H9 (cell line): Measurements from ENCODE around the gene FGFR3. TPM values are rescaled to one million over a fixed set of nuclear protein-coding genes. Genes with fewer than 3 reads are reported as not detected.

Source experiments
- DNase-seq: peaks from one replicate; pipeline ENCODE4 v3.0.0-alpha.2; 2017
- H2AFZ ChIP-seq: one replicate; pipeline ENCODE4 v1.6.1; 2013; ENCODE audit warnings: mild to moderate bottlenecking, low read length, control low read depth, moderate library complexity
- H2AK5ac ChIP-seq: 2 replicates; pipeline ENCODE4 v1.6.1; 2013; ENCODE audit warnings: low read length, control low read depth, mixed read lengths; ENCODE audit not compliant: insufficient read length
- H2BK120ac ChIP-seq: one replicate; pipeline ENCODE4 v1.6.1; 2013; ENCODE audit warnings: low read depth, mild to moderate bottlenecking, low read length, control low read depth, inconsistent platforms; ENCODE audit not compliant: poor library complexity, severe bottlenecking
- H2BK12ac ChIP-seq: 2 replicates; pipeline ENCODE4 v1.6.1; 2013; ENCODE audit warnings: low read length, control low read depth, mixed read lengths, low read depth; ENCODE audit not compliant: insufficient read length
- H2BK15ac ChIP-seq: 2 replicates; pipeline ENCODE4 v1.6.1; 2013; ENCODE audit warnings: low read depth, low read length, control low read depth
- H2BK20ac ChIP-seq: one replicate; pipeline ENCODE4 v1.6.1; 2013; ENCODE audit warnings: low read depth, mild to moderate bottlenecking, low read length, control low read depth, inconsistent platforms; ENCODE audit not compliant: poor library complexity, severe bottlenecking
- H2BK5ac ChIP-seq: 2 replicates; pipeline ENCODE4 v1.6.1; 2013; ENCODE audit warnings: low read length, control low read depth, mixed read lengths; ENCODE audit not compliant: insufficient read length
- H3K14ac ChIP-seq: 2 replicates; pipeline ENCODE4 v1.6.1; 2013; ENCODE audit warnings: low read length, control low read depth; ENCODE audit not compliant: insufficient read depth
- H3K18ac ChIP-seq: 2 replicates; pipeline ENCODE4 v1.6.1; 2013; ENCODE audit warnings: low read depth, mild to moderate bottlenecking, mixed read lengths, low read length, control low read depth; ENCODE audit not compliant: insufficient read length
- H3K23ac ChIP-seq: 2 replicates; pipeline ENCODE4 v1.6.1; 2013; ENCODE audit warnings: low read length, control low read depth, mixed read lengths, low read depth; ENCODE audit not compliant: insufficient read length
- H3K23me2 ChIP-seq: 2 replicates; pipeline ENCODE4 v1.6.1; 2013; ENCODE audit warnings: low read depth, mild to moderate bottlenecking, mixed read lengths, low read length, control low read depth; ENCODE audit not compliant: insufficient read length, poor library complexity, severe bottlenecking
- H3K27ac ChIP-seq: 2 replicates; pipeline ENCODE4 v1.5.1; 2013; ENCODE audit warnings: low read length, control low read depth, mixed read lengths, low read depth; ENCODE audit not compliant: insufficient read length
- H3K27me3 ChIP-seq: 2 replicates; pipeline ENCODE4 v1.6.1; 2013; ENCODE audit warnings: low read length, control low read depth, inconsistent platforms; ENCODE audit not compliant: insufficient read depth
- H3K4ac ChIP-seq: 2 replicates; pipeline ENCODE4 v1.6.1; 2013; ENCODE audit warnings: low read depth, mild to moderate bottlenecking, control low read depth, inconsistent platforms, low read length, moderate library complexity
- H3K4me1 ChIP-seq: 2 replicates; pipeline ENCODE4 v1.6.1; 2013; ENCODE audit warnings: low read length, control low read depth, inconsistent platforms; ENCODE audit not compliant: insufficient read depth
- H3K4me2 ChIP-seq: 2 replicates; pipeline ENCODE4 v1.6.1; 2013; ENCODE audit warnings: low read length, control low read depth, mixed read lengths; ENCODE audit not compliant: insufficient read length, insufficient read depth
- H3K56ac ChIP-seq: 2 replicates; pipeline ENCODE4 v1.6.1; 2013; ENCODE audit warnings: low read depth, mild to moderate bottlenecking, mixed read lengths, low read length, control low read depth; ENCODE audit not compliant: insufficient read length
- H3K79me1 ChIP-seq: 2 replicates; pipeline ENCODE4 v1.6.1; 2013; ENCODE audit warnings: low read depth, mild to moderate bottlenecking, moderate library complexity, low read length, control low read depth, inconsistent platforms; ENCODE audit not compliant: insufficient read depth, poor library complexity, severe bottlenecking
- H3K79me2 ChIP-seq: 2 replicates; pipeline ENCODE4 v1.6.1; 2013; ENCODE audit warnings: low read length, control low read depth, inconsistent platforms; ENCODE audit not compliant: insufficient read depth
- H3K9ac ChIP-seq: 2 replicates; pipeline ENCODE4 v1.6.1; 2013; ENCODE audit warnings: low read length, control low read depth, mixed read lengths; ENCODE audit not compliant: insufficient read length; ENCODE audit errors: extremely low read depth
- H3K9me3 ChIP-seq: one replicate; pipeline ENCODE4 v1.6.1; 2013; ENCODE audit warnings: low read depth, low read length, inconsistent platforms; ENCODE audit not compliant: control insufficient read depth
- H3T11ph ChIP-seq: one replicate; pipeline ENCODE4 v1.6.1; 2013; ENCODE audit warnings: mild to moderate bottlenecking, low read length, control low read depth, inconsistent platforms
- H4K20me1 ChIP-seq: one replicate; pipeline ENCODE4 v1.6.1; 2013; ENCODE audit not compliant: control insufficient read depth, insufficient read length, insufficient read depth
- H4K5ac ChIP-seq: 2 replicates; pipeline ENCODE4 v1.6.1; 2013; ENCODE audit warnings: low read depth, mild to moderate bottlenecking, mixed read lengths, low read length, control low read depth; ENCODE audit not compliant: insufficient read length
- H4K8ac ChIP-seq: replicated peaks from 2 replicates; pipeline ENCODE4 v1.6.1; 2013; ENCODE audit warnings: low read length, control low read depth, mixed read lengths, low read depth; ENCODE audit not compliant: insufficient read length
- H4K91ac ChIP-seq: 2 replicates; pipeline ENCODE4 v1.6.1; 2013; ENCODE audit warnings: low read depth, mild to moderate bottlenecking, moderate library complexity, mixed read lengths, low read length, control low read depth; ENCODE audit not compliant: insufficient read length
- H3K27ac Mint-ChIP-seq, 3 experiments: 2 replicates in 2 of 3; 3 replicates in 1 of 3; pipeline ENCODE4 v1.8.0; 2020 to 2021; ENCODE audit warnings: mixed read lengths in 3 of 3, mild to moderate bottlenecking in 1 of 3, moderate library complexity in 1 of 3
- H3K27me3 Mint-ChIP-seq: 2 replicates; pipeline ENCODE4 v1.8.0; 2021; ENCODE audit warnings: low read depth, mild to moderate bottlenecking, moderate library complexity, mixed read lengths
- H3K36me3 Mint-ChIP-seq, 3 experiments: 2 replicates in 2 of 3; 3 replicates in 1 of 3; pipeline ENCODE4 v1.8.0; 2020 to 2021; ENCODE audit warnings: low read depth in 3 of 3, mixed read lengths in 3 of 3; ENCODE audit not compliant: insufficient read depth in 1 of 3
- H3K4me1 Mint-ChIP-seq, 2 experiments: 2 replicates each; pipeline ENCODE4 v1.8.0; 2020; ENCODE audit warnings: mixed read lengths in 2 of 2
- H3K4me3 Mint-ChIP-seq, 2 experiments: 2 replicates in 1 of 2; 3 replicates in 1 of 2; pipeline ENCODE4 v1.8.0; 2020 to 2021; ENCODE audit warnings: mild to moderate bottlenecking in 2 of 2, mixed read lengths in 2 of 2, moderate library complexity in 1 of 2
- H3K9me3 Mint-ChIP-seq, 2 experiments: 2 replicates in 1 of 2; 3 replicates in 1 of 2; pipeline ENCODE4 v1.8.0; 2020; ENCODE audit warnings: mild to moderate bottlenecking in 2 of 2, mixed read lengths in 2 of 2, moderate library complexity in 1 of 2
- WGBS: extraction: QIAGEN DNeasy Blood & Tissue Kit; methylation state at CpG from one replicate; pipeline ENCODE4 v1.1.7; 2013; ENCODE audit warnings: missing lambda C conversion rate, low lambda C conversion rate, mixed read lengths; ENCODE audit not compliant: insufficient read length; ENCODE audit errors: extremely low coverage; 5-methylcytosine and 5-hydroxymethylcytosine counted together
- total RNA-seq: library from RNA; stranded (reverse); gene quantifications from 2 replicates; pipeline ENCODE4 v1.2.1, GENCODE V29; 2021
- TF ChIP-seq, protein P1 (sequence below): fragments of 200-600 bp; sonication (generic); conservative IDR thresholded peaks from 3 replicates; pipeline ENCODE4 v1.8.0; 2021; ENCODE audit warnings: antibody characterized with exemption, mild to moderate bottlenecking

Gene FGFR3
- total RNA-seq, 1 experiment from 2014 or later: 75.7 TPM

DNA sequence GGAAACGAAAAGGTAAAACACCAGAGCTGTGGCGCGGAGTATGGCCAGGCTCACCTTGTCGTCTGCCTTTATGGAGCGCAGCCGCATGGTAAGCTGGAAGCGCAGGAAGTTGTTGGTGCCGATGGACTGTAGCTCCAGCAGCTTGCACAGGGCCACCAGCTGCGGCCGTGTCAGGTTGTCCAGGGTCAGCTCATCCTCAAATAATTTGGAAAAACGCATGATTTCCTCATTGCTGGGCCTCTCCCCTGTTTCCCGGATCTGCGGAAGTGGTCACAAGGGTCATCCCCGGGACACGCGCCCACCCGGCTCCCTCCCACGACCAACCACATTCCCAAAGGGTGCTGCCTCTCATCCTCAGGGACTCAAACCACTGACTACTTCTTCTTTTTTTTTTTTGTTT is 39.6 kb downstream of the FGFR3 start:
- peaks cover 37 to 60% (median 51%) of the 10 kb centered on the region in 3 experiments for H3K36me3 Mint-ChIP-seq

More for the DNA sequence above, 39.6 kb downstream of the FGFR3 start:
- Histone ChIP-seq H2AFZ (no peak overlapping the region), H2BK5ac (no peak overlapping the region), H3K4me1 (no peaks in the 10 kb centered on the region), H2BK120ac (no peak overlapping the region), H3K27me3 (no peaks in the 10 kb centered on the region), H3K9ac (no peak overlapping the region), H3K23me2 (no peaks in the 10 kb centered on the region), H3K4ac (no peak overlapping the region), H3K79me2 (no peaks in the 10 kb centered on the region), H3K4me2 (no peak overlapping the region), H3K79me1 (no peaks in the 10 kb centered on the region), H3K23ac (no peak overlapping the region), H3K56ac (no peak overlapping the region), H2BK20ac (no peak overlapping the region), H4K20me1 (no peaks in the 10 kb centered on the region), H3T11ph (no peak overlapping the region), H3K14ac (no peak overlapping the region), H3K18ac (no peak overlapping the region), H2BK12ac (no peak overlapping the region), H4K8ac (no peak overlapping the region), H3K27ac (no peak overlapping the region), H3K9me3 (no peaks in the 10 kb centered on the region), H2BK15ac (no peak overlapping the region), H2AK5ac (no peak overlapping the region), H4K91ac (no peak overlapping the region), H4K5ac (no peak overlapping the region)
- H3K27ac Mint-ChIP-seq: no peak overlapping the region
- peaks cover 6% of the 10 kb centered on the region for H3K27me3 Mint-ChIP-seq
- WGBS: no CpG with 5 or more reads among the region's 18 CpGs
- DNase-seq: no peak
- H3K4me3 Mint-ChIP-seq: no peak overlapping the region
- H3K4me1 Mint-ChIP-seq: peaks cover 9 to 10% of the 10 kb centered on the region in 2 experiments
- peaks cover 9 to 11% of the 10 kb centered on the region in 2 experiments for H3K9me3 Mint-ChIP-seq
- TF ChIP-seq, protein P1, sequence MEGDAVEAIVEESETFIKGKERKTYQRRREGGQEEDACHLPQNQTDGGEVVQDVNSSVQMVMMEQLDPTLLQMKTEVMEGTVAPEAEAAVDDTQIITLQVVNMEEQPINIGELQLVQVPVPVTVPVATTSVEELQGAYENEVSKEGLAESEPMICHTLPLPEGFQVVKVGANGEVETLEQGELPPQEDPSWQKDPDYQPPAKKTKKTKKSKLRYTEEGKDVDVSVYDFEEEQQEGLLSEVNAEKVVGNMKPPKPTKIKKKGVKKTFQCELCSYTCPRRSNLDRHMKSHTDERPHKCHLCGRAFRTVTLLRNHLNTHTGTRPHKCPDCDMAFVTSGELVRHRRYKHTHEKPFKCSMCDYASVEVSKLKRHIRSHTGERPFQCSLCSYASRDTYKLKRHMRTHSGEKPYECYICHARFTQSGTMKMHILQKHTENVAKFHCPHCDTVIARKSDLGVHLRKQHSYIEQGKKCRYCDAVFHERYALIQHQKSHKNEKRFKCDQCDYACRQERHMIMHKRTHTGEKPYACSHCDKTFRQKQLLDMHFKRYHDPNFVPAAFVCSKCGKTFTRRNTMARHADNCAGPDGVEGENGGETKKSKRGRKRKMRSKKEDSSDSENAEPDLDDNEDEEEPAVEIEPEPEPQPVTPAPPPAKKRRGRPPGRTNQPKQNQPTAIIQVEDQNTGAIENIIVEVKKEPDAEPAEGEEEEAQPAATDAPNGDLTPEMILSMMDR: no peak
